GM12801 (cell line): ENCODE data around the gene EMC1.

Source experiments
- CTCF ChIP-seq: IDR thresholded peaks from one replicate; pipeline ENCODE4 v1.5.1; 2011; ENCODE audit warnings: control low read depth; ENCODE audit not compliant: insufficient read length; ENCODE audit errors: extremely low read depth

EMC1 gene

DNA sequence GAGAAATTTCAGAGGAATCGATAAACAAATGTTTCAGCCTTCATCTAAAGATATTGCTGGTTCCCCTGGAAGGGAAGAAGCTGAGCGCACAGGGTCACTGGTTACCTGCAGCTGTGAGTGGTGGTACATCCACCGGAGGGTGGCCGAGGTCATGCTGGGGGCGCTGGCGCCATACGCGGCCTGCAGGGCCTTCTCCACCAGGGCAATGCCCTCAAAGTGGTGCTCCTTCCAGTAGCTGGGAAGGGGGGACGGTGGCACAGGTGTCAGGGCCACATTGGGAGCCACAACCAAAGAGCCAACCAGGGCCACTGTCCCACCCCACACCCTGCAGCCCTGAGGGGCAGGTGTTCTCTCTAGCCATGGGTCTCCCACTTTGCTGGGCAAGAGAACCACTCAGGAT lies 32.6 kb upstream of the EMC1 start:
- no peak for TF ChIP-seq CTCF

DNA sequence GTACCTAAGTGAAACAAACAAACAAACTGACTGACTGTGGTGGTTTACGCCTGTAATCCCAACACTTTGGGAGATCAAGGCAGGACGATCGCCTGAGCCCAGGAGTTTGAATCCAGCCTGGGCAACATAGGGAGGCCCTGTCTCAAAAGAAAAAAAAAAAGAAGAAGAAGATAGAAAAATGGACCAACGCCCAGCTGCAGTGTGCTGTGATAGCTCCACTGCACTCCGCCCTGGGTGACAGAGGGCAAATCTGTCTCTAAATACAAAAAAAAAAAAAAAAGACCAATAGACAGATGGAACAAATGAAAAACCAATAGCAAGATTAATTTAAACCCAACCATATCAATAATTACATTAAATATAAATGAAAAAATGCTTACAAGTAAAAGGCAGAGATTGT lies 23.3 kb upstream of the EMC1 start:
- TF ChIP-seq CTCF: no peak

- TF ChIP-seq CTCF: no peak
These were observed 22.0 kb upstream of the EMC1 start for GRCh38 chr1:19273106-19273843.

GRCh38 chr1:19272064-19272463 lies 20.7 kb upstream of the EMC1 start:
- TF ChIP-seq CTCF: no peak

GRCh38 chr1:19268445-19268844 lies 17.1 kb upstream of the EMC1 start:
- TF ChIP-seq CTCF: no peak

DNA sequence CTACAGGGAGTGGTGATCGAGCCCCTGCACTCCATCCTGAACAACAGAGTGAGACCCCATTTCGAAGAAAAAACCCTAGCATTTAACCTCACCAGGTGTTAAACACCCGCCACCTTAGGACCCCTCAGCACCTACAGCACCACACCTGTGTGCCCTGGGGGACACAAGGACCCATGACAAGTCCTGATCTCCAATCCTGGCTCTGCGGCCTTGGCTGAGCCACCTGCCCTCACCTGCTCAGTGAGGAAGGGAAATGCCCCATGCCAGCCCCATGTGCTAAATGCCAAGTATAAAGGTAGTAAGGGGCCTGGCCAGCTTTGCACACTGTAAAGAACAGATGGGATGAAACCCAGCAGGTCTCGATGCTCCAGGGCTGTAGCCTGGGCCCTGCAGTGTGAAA lies 11.4 kb upstream of the EMC1 start:
- TF ChIP-seq CTCF: no peak

- TF ChIP-seq CTCF: no peak
These were observed 10.7 kb upstream of the EMC1 start for GRCh38 chr1:19262047-19262446.
